ENCODE measurements around the gene SLCO4C1.

Gene SLCO4C1

GRCh38 chr5:102241809-102242421 lies 54.2 kb downstream of the SLCO4C1 start:
- DNase-seq (ENCODE audit: low read depth, low spot score), result no peak
- Histone ChIP-seq H3K27ac (no peak overlapping the region), H3K36me3 (ENCODE audit: insufficient read depth, low read length) (no peaks in the 10 kb centered on the region), H3K9ac (ENCODE audit: insufficient read length) (no peak overlapping the region), H3K4me3 (no peak overlapping the region), H3K9me3 (ENCODE audit: low read depth, low read length) (no peaks in the 10 kb centered on the region)
- TF ChIP-seq FOXP2 (optimal IDR thresholded peaks at IDR 0.05; ENCODE audit: control extremely low read depth, extremely low read length, insufficient read depth) (no peak), EZH2 (IDR thresholded peaks at IDR 0.05) (no peak), POLR2AphosphoS5 (IDR thresholded peaks at IDR 0.05; ENCODE audit: borderline replicate concordance, low read depth, low read length) (no peak)

- H3K27ac ChIP-seq, result no peak overlapping the region
- no peak overlapping the region for H3K9ac ChIP-seq (ENCODE audit: insufficient read length)
- H3K36me3 ChIP-seq (ENCODE audit: insufficient read depth, low read length), result no peaks in the 10 kb centered on the region
- DNase-seq (ENCODE audit: low read depth, low spot score), result peak; percentile 39
- no peaks in the 10 kb centered on the region for H3K9me3 ChIP-seq (ENCODE audit: low read depth, low read length)
- H3K4me3 ChIP-seq, result peak overlapping the region; percentile 42
- TF ChIP-seq EZH2 (IDR thresholded peaks at IDR 0.05) (no peak), FOXP2 (optimal IDR thresholded peaks at IDR 0.05; ENCODE audit: control extremely low read depth, extremely low read length, insufficient read depth) (no peak), POLR2AphosphoS5 (IDR thresholded peaks at IDR 0.05; ENCODE audit: borderline replicate concordance, low read depth, low read length) (no peak; the same call in 1 of the 2 replicates)
These were observed 64.1 kb downstream of the SLCO4C1 start for GRCh38 chr5:102231693-102232619.

- Histone ChIP-seq H3K4me3 (no peak overlapping the region), H3K9me3 (ENCODE audit: low read depth, low read length) (no peaks in the 10 kb centered on the region), H3K9ac (ENCODE audit: insufficient read length) (no peak overlapping the region), H3K27ac (no peak overlapping the region), H3K36me3 (ENCODE audit: insufficient read depth, low read length) (no peaks in the 10 kb centered on the region)
- no peak for DNase-seq (ENCODE audit: low read depth, low spot score)
- TF ChIP-seq EZH2 (IDR thresholded peaks at IDR 0.05) (no peak), POLR2AphosphoS5 (IDR thresholded peaks at IDR 0.05; ENCODE audit: borderline replicate concordance, low read depth, low read length) (no peak), FOXP2 (optimal IDR thresholded peaks at IDR 0.05; ENCODE audit: control extremely low read depth, extremely low read length, insufficient read depth) (no peak)
These were observed 66.4 kb downstream of the SLCO4C1 start for GRCh38 chr5:102229685-102230084.

GRCh38 chr5:102226321-102226720 lies 69.8 kb downstream of the SLCO4C1 start:
- no peak overlapping the region for H3K4me3 ChIP-seq

GRCh38 chr5:102223542-102224477 lies 72.3 kb downstream of the SLCO4C1 start:
- no peak overlapping the region for H3K4me3 ChIP-seq
- TF ChIP-seq POLR2AphosphoS5 (IDR thresholded peaks at IDR 0.05; ENCODE audit: borderline replicate concordance, low read depth, low read length) (no peak), EZH2 (IDR thresholded peaks at IDR 0.05) (no peak), FOXP2 (optimal IDR thresholded peaks at IDR 0.05; ENCODE audit: control extremely low read depth, extremely low read length, insufficient read depth) (no peak)
- no peaks in the 10 kb centered on the region for H3K9me3 ChIP-seq (ENCODE audit: low read depth, low read length)
- no peaks in the 10 kb centered on the region for H3K36me3 ChIP-seq (ENCODE audit: insufficient read depth, low read length)
- no peak for DNase-seq (ENCODE audit: low read depth, low spot score)
- H3K27ac ChIP-seq, result no peak overlapping the region
- no peak overlapping the region for H3K9ac ChIP-seq (ENCODE audit: insufficient read length)

More at GRCh38 chr5:102226321-102226720, 69.8 kb downstream of the SLCO4C1 start:
- TF ChIP-seq POLR2AphosphoS5 (IDR thresholded peaks at IDR 0.05; ENCODE audit: borderline replicate concordance, low read depth, low read length) (no peak), FOXP2 (optimal IDR thresholded peaks at IDR 0.05; ENCODE audit: control extremely low read depth, extremely low read length, insufficient read depth) (no peak), EZH2 (IDR thresholded peaks at IDR 0.05) (no peak)
- Histone ChIP-seq H3K27ac (no peak overlapping the region), H3K36me3 (ENCODE audit: insufficient read depth, low read length) (no peaks in the 10 kb centered on the region), H3K9me3 (ENCODE audit: low read depth, low read length) (no peaks in the 10 kb centered on the region), H3K9ac (ENCODE audit: insufficient read length) (no peak overlapping the region)
- no peak for DNase-seq (ENCODE audit: low read depth, low spot score)

- Histone ChIP-seq H3K27ac (no peak overlapping the region), H3K9me3 (ENCODE audit: low read depth, low read length) (no peaks in the 10 kb centered on the region), H3K36me3 (ENCODE audit: insufficient read depth, low read length) (no peaks in the 10 kb centered on the region), H3K9ac (ENCODE audit: insufficient read length) (no peak overlapping the region), H3K4me3 (no peak overlapping the region)
- DNase-seq (ENCODE audit: low read depth, low spot score), result no peak
- TF ChIP-seq POLR2AphosphoS5 (IDR thresholded peaks at IDR 0.05; ENCODE audit: borderline replicate concordance, low read depth, low read length), result no peak
- TF ChIP-seq FOXP2 (optimal IDR thresholded peaks at IDR 0.05; ENCODE audit: control extremely low read depth, extremely low read length, insufficient read depth), result no peak
- TF ChIP-seq EZH2 (IDR thresholded peaks at IDR 0.05), result no peak
These were observed 73.3 kb downstream of the SLCO4C1 start for GRCh38 chr5:102222772-102223171.

GRCh38 chr5:102221949-102222348 lies 74.1 kb downstream of the SLCO4C1 start:
- TF ChIP-seq POLR2AphosphoS5 (IDR thresholded peaks at IDR 0.05; ENCODE audit: borderline replicate concordance, low read depth, low read length) (no peak), EZH2 (IDR thresholded peaks at IDR 0.05) (no peak), FOXP2 (optimal IDR thresholded peaks at IDR 0.05; ENCODE audit: control extremely low read depth, extremely low read length, insufficient read depth) (no peak)

More at GRCh38 chr5:102221949-102222348, 74.1 kb downstream of the SLCO4C1 start:
- Histone ChIP-seq H3K9ac (ENCODE audit: insufficient read length) (no peak overlapping the region), H3K9me3 (ENCODE audit: low read depth, low read length) (no peaks in the 10 kb centered on the region), H3K4me3 (no peak overlapping the region), H3K36me3 (ENCODE audit: insufficient read depth, low read length) (no peaks in the 10 kb centered on the region), H3K27ac (no peak overlapping the region)
- DNase-seq (ENCODE audit: low read depth, low spot score), result no peak

Measured in SK-N-MC (cell line).